ENCODE results near the gene SERPINA5. TPM values are rescaled to one million over a fixed set of nuclear protein-coding genes. Genes with fewer than 3 reads are reported as not detected.
A peak's percentile ranks its signal among the peaks of the same experiment; 100 is the strongest.

The SERPINA5 gene
- total and polyA plus RNA-seq, 3 donors from 2014 or later: 940 to 1,170 (median 1,154) TPM

GRCh38 chr14:94596361-94596760 is 15.1 kb downstream of the SERPINA5 start:
- H3K27me3 ChIP-seq: no peaks in the 10 kb centered on the region
- WGBS, 2 donors: 80 to 87% methylated on average over 9 of the region's 9 CpGs
- no peak for DNase-seq
- TF ChIP-seq, protein P1, sequence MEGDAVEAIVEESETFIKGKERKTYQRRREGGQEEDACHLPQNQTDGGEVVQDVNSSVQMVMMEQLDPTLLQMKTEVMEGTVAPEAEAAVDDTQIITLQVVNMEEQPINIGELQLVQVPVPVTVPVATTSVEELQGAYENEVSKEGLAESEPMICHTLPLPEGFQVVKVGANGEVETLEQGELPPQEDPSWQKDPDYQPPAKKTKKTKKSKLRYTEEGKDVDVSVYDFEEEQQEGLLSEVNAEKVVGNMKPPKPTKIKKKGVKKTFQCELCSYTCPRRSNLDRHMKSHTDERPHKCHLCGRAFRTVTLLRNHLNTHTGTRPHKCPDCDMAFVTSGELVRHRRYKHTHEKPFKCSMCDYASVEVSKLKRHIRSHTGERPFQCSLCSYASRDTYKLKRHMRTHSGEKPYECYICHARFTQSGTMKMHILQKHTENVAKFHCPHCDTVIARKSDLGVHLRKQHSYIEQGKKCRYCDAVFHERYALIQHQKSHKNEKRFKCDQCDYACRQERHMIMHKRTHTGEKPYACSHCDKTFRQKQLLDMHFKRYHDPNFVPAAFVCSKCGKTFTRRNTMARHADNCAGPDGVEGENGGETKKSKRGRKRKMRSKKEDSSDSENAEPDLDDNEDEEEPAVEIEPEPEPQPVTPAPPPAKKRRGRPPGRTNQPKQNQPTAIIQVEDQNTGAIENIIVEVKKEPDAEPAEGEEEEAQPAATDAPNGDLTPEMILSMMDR (IDR thresholded peaks at IDR 0.05): no peak
- TF ChIP-seq POLR2A (IDR thresholded peaks at IDR 0.05): no peak
- H3K36me3 ChIP-seq (ENCODE audit: low read depth, missing control alignments): no peaks in the 10 kb centered on the region
- no peak overlapping the region for H3K4me3 ChIP-seq
- intact Hi-C loops (cut with DNase I; ENCODE audit: low total_unique reads): no loop called here
- H3K27ac ChIP-seq: peak overlapping the region in 1 of 2 donors; percentile 24
- H3K9me3 ChIP-seq: no peaks in the 10 kb centered on the region
- peaks cover 64% of the 10 kb centered on the region for H3K4me1 ChIP-seq

DNA sequence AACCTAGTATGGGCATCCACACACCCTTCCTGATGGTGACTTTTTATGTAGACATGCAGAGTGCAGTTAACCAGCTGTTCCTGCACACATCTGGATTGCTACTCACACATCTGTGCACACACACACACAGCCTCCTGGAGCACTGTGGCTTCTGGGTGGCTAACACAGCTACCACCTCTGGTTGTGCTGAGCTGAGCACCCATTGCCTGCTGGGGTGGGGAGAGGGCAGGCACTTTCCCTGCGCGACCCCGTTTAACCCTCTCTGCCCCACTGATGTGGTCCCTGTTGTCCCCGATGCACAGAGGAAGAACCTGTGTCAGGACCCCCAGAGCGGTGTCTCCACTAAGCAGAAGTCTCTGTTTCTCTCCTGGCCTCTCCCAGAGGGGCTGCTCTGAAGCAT is 16.6 kb downstream of the SERPINA5 start:
- Histone ChIP-seq H3K4me1 (peaks cover 78% of the 10 kb centered on the region), H3K27ac (peak overlapping the region in 1 of 2 donors; percentile 88), H3K9me3 (no peaks in the 10 kb centered on the region), H3K27me3 (no peaks in the 10 kb centered on the region), H3K36me3 (ENCODE audit: low read depth, missing control alignments) (no peaks in the 10 kb centered on the region), H3K4me3 (no peak overlapping the region)
- WGBS, 2 donors: 75 to 85% methylated on average over 4 to 5 of the region's 5 CpGs
- intact Hi-C loops (cut with DNase I; ENCODE audit: low total_unique reads): no loop called here
- TF ChIP-seq POLR2A (IDR thresholded peaks at IDR 0.05): no peak
- TF ChIP-seq, protein P1 (IDR thresholded peaks at IDR 0.05): no peak
- no peak for DNase-seq

- H3K27me3 ChIP-seq: no peaks in the 10 kb centered on the region
- no peak for DNase-seq
- H3K4me3 ChIP-seq: no peak overlapping the region
- H3K27ac ChIP-seq: peak overlapping the region; percentile 78 to 88
- peaks cover 81% of the 10 kb centered on the region for H3K4me1 ChIP-seq
- intact Hi-C loops (cut with DNase I; ENCODE audit: low total_unique reads): no loop called here
- no peaks in the 10 kb centered on the region for H3K36me3 ChIP-seq (ENCODE audit: low read depth, missing control alignments)
- 38 to 56% methylated on average over 7 of the region's 7 CpGs for WGBS, 2 donors
- no peak for TF ChIP-seq POLR2A (IDR thresholded peaks at IDR 0.05)
- TF ChIP-seq, protein P1 (IDR thresholded peaks at IDR 0.05): no peak
- no peaks in the 10 kb centered on the region for H3K9me3 ChIP-seq
These were observed 17.2 kb downstream of the SERPINA5 start for GRCh38 chr14:94598506-94598815.

- Histone ChIP-seq H3K27me3 (no peaks in the 10 kb centered on the region), H3K9me3 (no peaks in the 10 kb centered on the region), H3K4me1 (peaks cover 80% of the 10 kb centered on the region), H3K4me3 (no peak overlapping the region), H3K36me3 (ENCODE audit: low read depth, missing control alignments) (no peaks in the 10 kb centered on the region), H3K27ac (peak overlapping the region; percentile 78 to 88)
- intact Hi-C loops (cut with DNase I; ENCODE audit: low total_unique reads): no loop called here
- no peak for TF ChIP-seq POLR2A (IDR thresholded peaks at IDR 0.05)
- TF ChIP-seq, protein P1 (IDR thresholded peaks at IDR 0.05): peak in 2 of 3 experiments; percentile 4 to 18
- DNase-seq: peak; percentile 93
- WGBS, 2 donors: 45 to 60% methylated on average over 8 to 11 of the region's 11 CpGs
These were observed 17.8 kb downstream of the SERPINA5 start for GRCh38 chr14:94598816-94599655.

- Histone ChIP-seq H3K4me3 (no peak overlapping the region), H3K36me3 (ENCODE audit: low read depth, missing control alignments) (no peaks in the 10 kb centered on the region), H3K9me3 (no peaks in the 10 kb centered on the region), H3K27ac (peak overlapping the region; percentile 78 to 88), H3K27me3 (no peaks in the 10 kb centered on the region), H3K4me1 (peaks cover 80% of the 10 kb centered on the region)
- intact Hi-C loops (cut with DNase I; ENCODE audit: low total_unique reads): no loop called here
- DNase-seq: no peak
- no peak for TF ChIP-seq POLR2A (IDR thresholded peaks at IDR 0.05)
- TF ChIP-seq, protein P1 (IDR thresholded peaks at IDR 0.05): no peak
- 26 to 38% methylated on average over 3 of the region's 3 CpGs for WGBS, 2 donors
These were observed 18.4 kb downstream of the SERPINA5 start for GRCh38 chr14:94599656-94600004.

Measured in testis (tissue), 3 donors.